Measurements from ENCODE around the gene CCDC57.
"Not testable (repeated sequence)": the region's sequence is repeated elsewhere in the genome, so short reads cannot be mapped to it uniquely, and the experiment has no call there.

Gene CCDC57

DNA sequence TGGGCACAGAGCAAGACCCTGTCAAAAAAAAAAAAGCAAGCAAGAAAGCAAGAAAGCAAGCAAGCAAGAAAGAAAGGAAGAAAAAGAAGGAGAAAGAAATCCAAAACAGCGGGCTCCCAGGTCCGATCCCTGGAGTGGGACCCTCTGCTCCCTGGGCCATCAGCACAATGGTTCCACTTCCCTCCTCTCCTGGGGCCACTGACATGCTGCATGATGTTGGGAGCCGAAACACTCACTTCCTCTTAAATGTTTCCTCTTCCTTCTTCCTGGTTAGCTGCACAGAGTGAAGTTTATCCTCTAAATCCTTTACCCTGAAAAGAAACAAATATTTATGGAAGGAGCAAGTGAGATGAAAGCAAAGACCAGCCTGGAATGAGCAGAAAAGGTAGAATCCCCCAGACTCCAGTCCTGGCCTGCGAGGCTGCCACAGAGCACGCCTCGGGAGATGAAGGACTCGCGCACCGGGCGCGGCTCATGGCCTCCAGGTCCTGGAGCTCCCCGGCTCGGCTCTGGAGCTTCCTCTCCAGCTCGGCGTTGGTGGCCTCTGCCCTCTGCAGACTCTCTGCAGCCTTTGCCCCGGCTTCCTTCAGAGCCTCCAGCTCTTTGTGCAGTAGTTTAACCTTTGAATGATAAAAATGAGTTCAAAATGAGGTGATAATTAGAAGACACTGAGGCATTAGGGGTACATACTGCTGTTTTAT, 19.0 kb downstream of the CCDC57 start:
- WGBS (ENCODE audit: insufficient coverage) = 100% methylated on average over 5 of the region's 16 CpGs
- DNase-seq = no peak
- H3K36me3 ChIP-seq (ENCODE audit: control insufficient read depth in 4 of 4, insufficient read depth in 4 of 4, low read length in 3 of 4) = peaks cover 4 to 57% (median 26%) of the 10 kb centered on the region in 4 experiments
- H3K9me3 ChIP-seq (ENCODE audit: control extremely low read depth in 1 of 5, control insufficient read depth in 4 of 5, insufficient read depth in 2 of 5, low read depth in 1 of 5, low read length in 4 of 5) = no peaks in the 10 kb centered on the region
- no peak overlapping the region for H3K27ac ChIP-seq (ENCODE audit: insufficient read depth in 1 of 2, low read depth in 1 of 2, low read length in 2 of 2, poor library complexity in 1 of 2, severe bottlenecking in 2 of 2)
- no peaks in the 10 kb centered on the region for H3K4me1 ChIP-seq (ENCODE audit: control extremely low read depth in 1 of 4, control insufficient read depth in 4 of 4, insufficient read depth in 4 of 4, low read length in 3 of 4)
- CTCF ChIA-PET = interaction anchor here (1.2 kb wide), 1 partner anchor 11 kb away, joined by 4 read pairs; no protein-coding TSS in a partner anchor
- H3K4me3 ChIP-seq (ENCODE audit: control insufficient read depth in 1 of 7, extremely low read depth in 1 of 7, insufficient read depth in 4 of 7, low read depth in 2 of 7, low read length in 6 of 7) = no peak overlapping the region
- H3K27me3 ChIP-seq (replicated peaks in 2 of 5; ENCODE audit: control insufficient read depth in 4 of 5, insufficient read depth in 5 of 5, low read length in 4 of 5) = no peaks in the 10 kb centered on the region
- POLR2A ChIA-PET = interaction anchor here (0.6 kb wide), 1 partner anchor 228 kb away, joined by 3 read pairs; no protein-coding TSS in a partner anchor

DNA sequence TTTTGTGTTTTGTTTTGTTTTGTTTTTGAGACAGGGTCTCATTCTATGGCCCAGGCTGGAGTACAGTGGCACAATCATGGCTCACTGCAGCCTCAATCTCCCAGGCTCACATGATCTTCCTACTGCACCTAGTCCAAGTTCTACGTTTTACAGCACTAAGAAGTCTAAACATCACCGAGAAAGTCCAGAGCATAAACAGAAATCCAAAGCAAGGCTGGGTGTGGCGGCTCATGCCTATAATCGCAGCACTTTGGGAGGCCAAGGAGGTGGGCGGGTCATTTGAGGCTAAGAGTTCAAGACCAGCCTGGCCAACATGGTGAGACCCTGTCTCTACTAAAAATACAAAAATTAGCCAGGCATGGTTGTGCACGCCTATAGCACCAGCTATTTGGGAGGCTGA, 19.6 kb downstream of the CCDC57 start:
- H3K27me3 ChIP-seq (replicated peaks in 2 of 5; ENCODE audit: control insufficient read depth in 4 of 5, insufficient read depth in 5 of 5, low read length in 4 of 5); POLR2A ChIA-PET; H3K4me3 ChIP-seq (ENCODE audit: control insufficient read depth in 1 of 7, extremely low read depth in 1 of 7, insufficient read depth in 4 of 7, low read depth in 2 of 7, low read length in 6 of 7); CTCF ChIA-PET; DNase-seq; H3K27ac ChIP-seq (ENCODE audit: insufficient read depth in 1 of 2, low read depth in 1 of 2, low read length in 2 of 2, poor library complexity in 1 of 2, severe bottlenecking in 2 of 2); H3K4me1 ChIP-seq (ENCODE audit: control extremely low read depth in 1 of 4, control insufficient read depth in 4 of 4, insufficient read depth in 4 of 4, low read length in 3 of 4); H3K9me3 ChIP-seq (ENCODE audit: control extremely low read depth in 1 of 5, control insufficient read depth in 4 of 5, insufficient read depth in 2 of 5, low read depth in 1 of 5, low read length in 4 of 5): not testable (repeated sequence)
- WGBS (ENCODE audit: insufficient coverage) = 94% methylated on average over 4 of the region's 6 CpGs
- H3K36me3 ChIP-seq (ENCODE audit: control insufficient read depth in 4 of 4, insufficient read depth in 4 of 4, low read length in 3 of 4) = peaks cover 4 to 58% (median 27%) of the 10 kb centered on the region in 4 experiments

DNA sequence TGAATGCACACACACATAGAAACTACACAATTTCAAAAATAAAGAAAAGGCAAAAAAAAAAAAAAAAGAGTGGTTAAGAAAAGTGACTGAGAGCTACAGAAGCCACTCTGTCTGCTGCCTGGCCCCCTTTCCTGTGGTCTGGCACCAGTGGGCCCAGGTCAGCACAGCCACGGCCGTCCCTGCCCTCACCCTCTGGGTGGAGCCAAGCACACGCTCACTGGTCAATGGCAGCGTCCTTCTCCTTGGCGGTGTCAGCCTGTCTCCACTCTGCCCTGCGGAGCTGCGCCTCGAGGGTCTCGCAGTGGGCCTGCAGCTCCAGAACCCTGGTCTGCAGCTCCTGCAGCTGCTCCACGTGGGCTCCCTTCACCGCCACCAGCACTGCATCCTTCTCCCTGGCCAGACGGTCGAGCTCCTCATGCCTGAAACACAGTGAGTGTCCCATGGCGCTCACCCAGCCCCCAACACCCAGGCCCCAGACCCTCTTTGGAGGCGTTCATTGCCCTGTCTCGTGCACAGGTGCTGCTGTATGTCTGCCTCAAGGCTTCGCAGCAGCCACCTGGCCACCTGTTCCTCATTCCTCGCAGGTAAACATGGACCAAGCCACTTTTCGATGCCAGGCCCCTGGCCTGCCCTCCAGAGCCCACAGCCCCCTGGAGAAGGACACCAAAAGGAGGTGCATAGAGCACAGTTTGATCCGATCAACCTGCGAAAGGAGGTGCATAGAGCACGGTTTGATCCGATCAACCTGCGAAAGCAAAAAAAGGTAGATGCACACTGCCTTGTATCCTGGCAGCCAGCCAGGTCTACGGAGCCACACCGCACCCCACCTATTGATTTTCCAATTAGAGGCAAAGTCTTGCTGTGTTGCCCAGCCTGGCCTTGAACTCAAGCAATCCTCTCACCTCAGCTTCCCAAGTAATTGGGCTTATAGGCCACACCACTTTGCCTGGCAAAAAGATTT, 24.4 kb downstream of the CCDC57 start:
- WGBS (ENCODE audit: insufficient coverage) = 98% methylated on average over 25 of the region's 26 CpGs
- POLR2A ChIA-PET = no interaction called here
- CTCF ChIA-PET = interaction anchor here (0.6 kb wide), 1 partner anchor 28 kb away, joined by 3 read pairs; no protein-coding TSS in a partner anchor

DNA sequence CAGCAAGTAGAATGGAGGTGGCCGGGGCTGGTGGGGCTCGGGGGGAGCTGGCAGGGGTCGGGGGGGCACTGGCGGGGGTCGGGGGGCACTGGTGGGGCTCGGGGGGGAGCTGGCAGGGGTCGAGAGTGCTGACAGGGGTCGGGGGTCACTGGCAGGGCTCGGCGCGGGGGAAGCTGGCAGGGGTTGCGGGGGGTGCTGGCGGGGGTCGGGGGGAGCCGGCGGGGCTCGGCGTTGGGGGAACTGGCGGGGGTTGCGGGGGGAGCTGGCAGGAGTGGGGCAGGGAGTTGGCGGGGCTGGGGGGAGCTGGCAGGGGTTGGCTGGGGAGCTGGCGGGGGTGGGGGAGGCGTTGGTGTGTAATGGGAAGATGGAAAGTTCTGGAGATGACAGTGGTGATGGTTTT, 25.1 kb downstream of the CCDC57 start:
- DNase-seq = no peak
- H3K4me3 ChIP-seq (ENCODE audit: control insufficient read depth in 1 of 7, extremely low read depth in 1 of 7, insufficient read depth in 4 of 7, low read depth in 2 of 7, low read length in 6 of 7) = no peak overlapping the region
- no peaks in the 10 kb centered on the region for H3K9me3 ChIP-seq (ENCODE audit: control extremely low read depth in 1 of 5, control insufficient read depth in 4 of 5, insufficient read depth in 2 of 5, low read depth in 1 of 5, low read length in 4 of 5)
- CTCF ChIA-PET = no interaction called here
- POLR2A ChIA-PET = no interaction called here
- no peaks in the 10 kb centered on the region for H3K27me3 ChIP-seq (replicated peaks in 2 of 5; ENCODE audit: control insufficient read depth in 4 of 5, insufficient read depth in 5 of 5, low read length in 4 of 5)
- peaks cover 5 to 46% (median 20%) of the 10 kb centered on the region in 4 experiments for H3K36me3 ChIP-seq (ENCODE audit: control insufficient read depth in 4 of 4, insufficient read depth in 4 of 4, low read length in 3 of 4)
- no peak overlapping the region for H3K27ac ChIP-seq (ENCODE audit: insufficient read depth in 1 of 2, low read depth in 1 of 2, low read length in 2 of 2, poor library complexity in 1 of 2, severe bottlenecking in 2 of 2)
- no peaks in the 10 kb centered on the region for H3K4me1 ChIP-seq (ENCODE audit: control extremely low read depth in 1 of 4, control insufficient read depth in 4 of 4, insufficient read depth in 4 of 4, low read length in 3 of 4)
- WGBS (ENCODE audit: insufficient coverage) = 100% methylated on average over 2 of the region's 23 CpGs

More for the DNA sequence above, 24.4 kb downstream of the CCDC57 start:
- Histone ChIP-seq H3K36me3 (ENCODE audit: control insufficient read depth in 4 of 4, insufficient read depth in 4 of 4, low read length in 3 of 4) (peaks cover 3 to 48% (median 18%) of the 10 kb centered on the region in 4 experiments), H3K4me3 (ENCODE audit: control insufficient read depth in 1 of 7, extremely low read depth in 1 of 7, insufficient read depth in 4 of 7, low read depth in 2 of 7, low read length in 6 of 7) (no peak overlapping the region), H3K27me3 (replicated peaks in 2 of 5; ENCODE audit: control insufficient read depth in 4 of 5, insufficient read depth in 5 of 5, low read length in 4 of 5) (no peaks in the 10 kb centered on the region), H3K27ac (ENCODE audit: insufficient read depth in 1 of 2, low read depth in 1 of 2, low read length in 2 of 2, poor library complexity in 1 of 2, severe bottlenecking in 2 of 2) (no peak overlapping the region), H3K9me3 (ENCODE audit: control extremely low read depth in 1 of 5, control insufficient read depth in 4 of 5, insufficient read depth in 2 of 5, low read depth in 1 of 5, low read length in 4 of 5) (no peaks in the 10 kb centered on the region), H3K4me1 (ENCODE audit: control extremely low read depth in 1 of 4, control insufficient read depth in 4 of 4, insufficient read depth in 4 of 4, low read length in 3 of 4) (no peaks in the 10 kb centered on the region)
- DNase-seq = no peak

DNA sequence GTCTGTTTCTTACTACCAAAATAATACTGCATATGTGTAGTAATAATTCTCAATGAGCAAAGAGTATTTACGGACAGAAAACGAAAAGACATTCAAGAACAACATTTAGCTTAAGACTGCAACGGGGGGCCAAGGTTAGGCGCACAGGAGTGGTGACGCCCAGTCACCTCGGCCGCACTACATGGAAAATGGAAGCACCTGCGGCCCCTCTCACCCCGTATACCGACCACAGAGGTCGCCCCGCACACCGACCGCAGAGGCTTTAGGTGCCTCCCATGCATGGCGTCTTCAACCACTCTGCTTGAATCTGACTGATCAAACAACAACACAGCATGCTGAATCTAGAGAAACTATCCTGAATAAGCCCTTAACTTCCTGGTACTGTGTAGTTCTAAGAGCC, 26.4 kb downstream of the CCDC57 start:
- POLR2A ChIA-PET = no interaction called here
- over 99% methylated on average over 15 of the region's 15 CpGs for whole genome bisulfite sequencing (ENCODE audit: insufficient coverage)
- CTCF ChIA-PET = interaction anchor here (1.0 kb wide), 1 partner anchor 19 kb away, joined by 4 read pairs; no protein-coding TSS in a partner anchor

DNA sequence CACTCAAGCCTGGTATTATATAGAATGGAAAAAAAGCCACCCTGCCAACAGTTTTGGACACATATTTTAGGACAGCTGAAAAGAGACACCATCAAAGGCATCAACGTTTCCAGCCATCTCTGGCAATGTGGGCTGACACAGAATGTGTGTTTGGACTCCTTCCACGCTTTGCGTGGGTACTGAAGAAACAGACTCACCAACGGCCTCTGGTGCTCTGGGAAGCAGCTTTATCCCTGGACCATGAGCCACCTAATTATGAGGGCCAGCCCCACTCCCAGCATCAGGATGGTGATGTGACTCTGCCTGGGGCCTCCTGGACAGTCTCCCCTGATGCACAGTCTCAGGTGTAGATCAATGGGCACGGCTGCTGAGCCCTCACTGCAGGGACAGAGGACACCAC, 27.9 kb downstream of the CCDC57 start:
- no peak for DNase-seq
- Histone ChIP-seq H3K27ac (ENCODE audit: insufficient read depth in 1 of 2, low read depth in 1 of 2, low read length in 2 of 2, poor library complexity in 1 of 2, severe bottlenecking in 2 of 2) (no peak overlapping the region), H3K36me3 (ENCODE audit: control insufficient read depth in 4 of 4, insufficient read depth in 4 of 4, low read length in 3 of 4) (peaks cover 5 to 50% (median 20%) of the 10 kb centered on the region in 4 experiments), H3K4me1 (ENCODE audit: control extremely low read depth in 1 of 4, control insufficient read depth in 4 of 4, insufficient read depth in 4 of 4, low read length in 3 of 4) (no peaks in the 10 kb centered on the region), H3K27me3 (replicated peaks in 2 of 5; ENCODE audit: control insufficient read depth in 4 of 5, insufficient read depth in 5 of 5, low read length in 4 of 5) (no peaks in the 10 kb centered on the region), H3K9me3 (ENCODE audit: control extremely low read depth in 1 of 5, control insufficient read depth in 4 of 5, insufficient read depth in 2 of 5, low read depth in 1 of 5, low read length in 4 of 5) (no peaks in the 10 kb centered on the region), H3K4me3 (ENCODE audit: control insufficient read depth in 1 of 7, extremely low read depth in 1 of 7, insufficient read depth in 4 of 7, low read depth in 2 of 7, low read length in 6 of 7) (no peak overlapping the region)
- ChIA-PET CTCF (no interaction called here), POLR2A (no interaction called here)
- 98% methylated on average over 5 of the region's 5 CpGs for WGBS (ENCODE audit: insufficient coverage)

More for the DNA sequence above, 26.4 kb downstream of the CCDC57 start:
- Histone ChIP-seq H3K9me3 (ENCODE audit: control extremely low read depth in 1 of 5, control insufficient read depth in 4 of 5, insufficient read depth in 2 of 5, low read depth in 1 of 5, low read length in 4 of 5) (no peaks in the 10 kb centered on the region), H3K4me1 (ENCODE audit: control extremely low read depth in 1 of 4, control insufficient read depth in 4 of 4, insufficient read depth in 4 of 4, low read length in 3 of 4) (no peaks in the 10 kb centered on the region), H3K27ac (ENCODE audit: insufficient read depth in 1 of 2, low read depth in 1 of 2, low read length in 2 of 2, poor library complexity in 1 of 2, severe bottlenecking in 2 of 2) (no peak overlapping the region), H3K27me3 (replicated peaks in 2 of 5; ENCODE audit: control insufficient read depth in 4 of 5, insufficient read depth in 5 of 5, low read length in 4 of 5) (no peaks in the 10 kb centered on the region), H3K4me3 (ENCODE audit: control insufficient read depth in 1 of 7, extremely low read depth in 1 of 7, insufficient read depth in 4 of 7, low read depth in 2 of 7, low read length in 6 of 7) (no peak overlapping the region), H3K36me3 (ENCODE audit: control insufficient read depth in 4 of 4, insufficient read depth in 4 of 4, low read length in 3 of 4) (peaks cover 5 to 42% (median 21%) of the 10 kb centered on the region in 4 experiments)
- no peak for DNase-seq

Data from common myeloid progenitor, CD34-positive (primary cell).